Measurements from ENCODE around the gene ARHGAP25. TPM values are rescaled to one million over a fixed set of nuclear protein-coding genes. Genes with fewer than 3 reads are reported as not detected.

The ARHGAP25 gene
- total and polyA plus RNA-seq, 10 of the 15 experiments (the other 5 are each of a cell fraction or from before 2014, with no cell fraction given), result 0.15 to 1.0 (median 0.46) TPM

DNA sequence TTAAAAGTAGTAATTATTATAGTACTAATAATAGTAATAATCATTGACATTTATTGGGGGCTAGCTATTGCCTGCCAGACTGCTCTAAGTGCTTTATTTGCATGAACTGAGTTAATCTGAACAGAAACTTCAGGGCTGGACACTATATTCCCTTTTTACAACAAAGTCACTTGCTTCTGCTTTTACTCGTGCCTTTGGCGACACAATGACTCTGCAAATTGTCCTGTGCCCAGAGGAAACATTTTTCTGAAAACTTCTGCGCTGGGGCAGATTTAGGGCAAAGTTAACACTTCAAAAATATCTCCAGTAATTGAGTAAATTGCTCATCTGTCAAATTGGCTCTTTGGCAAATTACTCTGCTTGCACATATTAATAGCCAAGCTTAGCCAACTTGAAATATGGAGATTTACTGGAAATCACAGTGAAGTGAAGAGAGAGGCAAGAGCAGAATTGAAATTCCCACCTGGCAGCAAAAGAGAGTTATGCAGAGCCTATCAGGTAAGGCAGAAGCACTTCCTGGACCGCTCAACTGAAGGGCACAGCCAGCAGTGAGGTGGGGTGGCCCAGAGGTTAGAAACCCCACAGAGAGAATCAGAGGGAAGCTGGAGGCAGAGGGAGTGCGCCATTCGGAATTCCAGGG is 100.2 kb downstream of the ARHGAP25 start:
- Histone ChIP-seq H3K4me2 (ENCODE audit: control insufficient read depth, insufficient read depth) (no peak overlapping the region; the same call in 1 of the 2 replicates), H2AFZ (ENCODE audit: control insufficient read depth, low read depth, low read length) (no peak overlapping the region), H3K9ac (ENCODE audit: control insufficient read depth, insufficient read depth, low read length) (no peak overlapping the region), H4K20me1 (ENCODE audit: control insufficient read depth, insufficient read depth) (no peaks in the 10 kb centered on the region), H3K4me3 (no peak overlapping the region), H3K27me3 (replicated peaks in 1 of 2; ENCODE audit: control insufficient read depth in 2 of 2, insufficient read depth in 2 of 2, low read length in 1 of 2) (peaks cover 0 to 2% of the 10 kb centered on the region in 2 experiments; a peak in 1 of 4 replicates), H3K79me2 (ENCODE audit: control insufficient read depth, insufficient read depth, low read length) (no peaks in the 10 kb centered on the region), H3K4me1 (ENCODE audit: control insufficient read depth, insufficient read depth, low read length) (peaks cover 33% of the 10 kb centered on the region), H3K36me3 (ENCODE audit: control insufficient read depth in 2 of 2, insufficient read depth in 2 of 2, low read length in 1 of 2) (no peaks in the 10 kb centered on the region), H3K27ac (ENCODE audit: control insufficient read depth, insufficient read depth) (no peak overlapping the region), H3K9me3 (replicated peaks; ENCODE audit: control insufficient read depth, insufficient read depth, low read length) (peaks cover 7% of the 10 kb centered on the region; the same call in 2 of the 3 replicates)
- ChIA-PET POLR2A (no interaction called here), SMC1A (ENCODE audit: uncharacterized antibody, unreplicated experiment) (interaction anchor here (0.7 to 2.8 kb wide), 7 partner anchors 10 to 371 kb away, joined by 3 to 27 read pairs (median 5); partner anchors contain the start of genes APLF and FBXO48), CTCF (interaction anchor here (1.6 to 8.8 kb wide), 6 partner anchors 11 to 371 kb away, joined by 5 to 75 read pairs (median 12); no protein-coding TSS in a partner anchor), RAD21 (ENCODE audit: unreplicated experiment) (interaction anchor here (1.9 to 2.0 kb wide), 2 partner anchors 84 to 126 kb away, joined by 7 to 11 read pairs; no protein-coding TSS in a partner anchor)
- no TSS peak for BruUV-seq (replicated peaks)
- ATAC-seq (no peak), FAIRE-seq (no peak), DNase-seq (ENCODE audit: low read depth, low spot score) (no peak)
- 49% methylated on average over 6 of the region's 6 CpGs for WGBS (ENCODE audit: insufficient coverage, insufficient replicate concordance, low lambda C conversion rate, missing lambda C conversion rate)
- intact Hi-C loops (cut with micrococcal nuclease; ENCODE audit: unreplicated experiment) (no loop called here), in situ Hi-C loops (cut with MboI) (no loop called here)
- TF ChIP-seq CBX5 (IDR thresholded peaks at IDR 0.05; ENCODE audit: low read depth) (no peak), CREB1 (IDR thresholded peaks at IDR 0.05; ENCODE audit: low read depth) (no peak), SRF (IDR thresholded peaks at IDR 0.05; ENCODE audit: low read depth in 2 of 2, low read length in 2 of 2) (no peak)

DNA sequence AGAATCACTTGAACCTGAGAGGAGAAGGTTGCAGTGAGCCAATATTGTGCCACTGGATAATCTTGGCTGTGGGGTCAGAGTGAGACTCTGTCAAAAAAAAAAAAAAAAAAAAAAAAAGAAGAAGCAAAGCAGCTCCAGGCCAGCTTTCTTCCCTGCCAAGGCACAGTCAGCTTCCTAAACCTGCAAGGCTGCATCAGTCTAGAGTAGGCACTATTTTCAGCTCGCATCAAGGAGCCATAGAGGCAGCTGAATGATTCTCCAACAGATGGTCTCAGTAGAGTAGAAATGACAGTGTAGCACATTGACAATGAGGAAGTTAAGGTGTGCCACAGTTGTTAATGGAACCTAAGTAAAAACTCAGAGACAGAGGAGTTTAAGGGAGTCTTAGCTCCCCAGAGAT is 101.0 kb downstream of the ARHGAP25 start:
- ATAC-seq (no peak), DNase-seq (ENCODE audit: low read depth, low spot score) (no peak), FAIRE-seq (no peak)
- RAD21 ChIA-PET (ENCODE audit: unreplicated experiment), result interaction anchor here (1.4 to 2.0 kb wide), 3 partner anchors 84 to 372 kb away, joined by 6 to 11 read pairs (median 7); no protein-coding TSS in a partner anchor
- Histone ChIP-seq H4K20me1 (ENCODE audit: control insufficient read depth, insufficient read depth) (no peaks in the 10 kb centered on the region), H3K36me3 (ENCODE audit: control insufficient read depth in 2 of 2, insufficient read depth in 2 of 2, low read length in 1 of 2) (no peaks in the 10 kb centered on the region), H3K4me3 (no peak overlapping the region), H3K9ac (ENCODE audit: control insufficient read depth, insufficient read depth, low read length) (no peak overlapping the region), H3K79me2 (ENCODE audit: control insufficient read depth, insufficient read depth, low read length) (no peaks in the 10 kb centered on the region), H3K4me2 (ENCODE audit: control insufficient read depth, insufficient read depth) (no peak overlapping the region), H3K27ac (ENCODE audit: control insufficient read depth, insufficient read depth) (no peak overlapping the region), H2AFZ (ENCODE audit: control insufficient read depth, low read depth, low read length) (no peak overlapping the region), H3K9me3 (replicated peaks; ENCODE audit: control insufficient read depth, insufficient read depth, low read length) (peaks cover 7% of the 10 kb centered on the region; the same call in 2 of the 3 replicates), H3K27me3 (replicated peaks in 1 of 2; ENCODE audit: control insufficient read depth in 2 of 2, insufficient read depth in 2 of 2, low read length in 1 of 2) (peaks cover 0 to 2% of the 10 kb centered on the region in 2 experiments; a peak in 1 of 4 replicates), H3K4me1 (ENCODE audit: control insufficient read depth, insufficient read depth, low read length) (peaks cover 33% of the 10 kb centered on the region)
- in situ Hi-C loops (cut with MboI) (no loop called here), intact Hi-C loops (cut with micrococcal nuclease; ENCODE audit: unreplicated experiment) (loop anchor here (2.0 kb wide), 2 partner anchors 47 to 369 kb away; partner anchors contain the start of genes APLF and FBXO48)
- POLR2A ChIA-PET, result interaction anchor here (0.7 kb wide), 1 partner anchor 11 kb away, joined by 4 read pairs; no protein-coding TSS in a partner anchor
- 56% methylated on average over 1 of the region's 1 CpG for WGBS (ENCODE audit: insufficient coverage, insufficient replicate concordance, low lambda C conversion rate, missing lambda C conversion rate)
- BruUV-seq (replicated peaks), result no TSS peak
- CTCF ChIA-PET, result interaction anchor here (0.9 to 8.8 kb wide), 9 partner anchors 9 to 372 kb away, joined by 3 to 75 read pairs (median 9); no protein-coding TSS in a partner anchor
- SMC1A ChIA-PET (ENCODE audit: uncharacterized antibody, unreplicated experiment), result interaction anchor here (1.2 to 2.8 kb wide), 5 partner anchors 84 to 644 kb away, joined by 3 to 27 read pairs (median 5); partner anchors contain the start of genes APLF and FBXO48
- TF ChIP-seq SUZ12 (IDR thresholded peaks at IDR 0.05; ENCODE audit: unreplicated experiment) (no peak), IKZF1 (conservative IDR thresholded peaks at IDR 0.05) (no peak)
- TF ChIP-seq, protein P1, sequence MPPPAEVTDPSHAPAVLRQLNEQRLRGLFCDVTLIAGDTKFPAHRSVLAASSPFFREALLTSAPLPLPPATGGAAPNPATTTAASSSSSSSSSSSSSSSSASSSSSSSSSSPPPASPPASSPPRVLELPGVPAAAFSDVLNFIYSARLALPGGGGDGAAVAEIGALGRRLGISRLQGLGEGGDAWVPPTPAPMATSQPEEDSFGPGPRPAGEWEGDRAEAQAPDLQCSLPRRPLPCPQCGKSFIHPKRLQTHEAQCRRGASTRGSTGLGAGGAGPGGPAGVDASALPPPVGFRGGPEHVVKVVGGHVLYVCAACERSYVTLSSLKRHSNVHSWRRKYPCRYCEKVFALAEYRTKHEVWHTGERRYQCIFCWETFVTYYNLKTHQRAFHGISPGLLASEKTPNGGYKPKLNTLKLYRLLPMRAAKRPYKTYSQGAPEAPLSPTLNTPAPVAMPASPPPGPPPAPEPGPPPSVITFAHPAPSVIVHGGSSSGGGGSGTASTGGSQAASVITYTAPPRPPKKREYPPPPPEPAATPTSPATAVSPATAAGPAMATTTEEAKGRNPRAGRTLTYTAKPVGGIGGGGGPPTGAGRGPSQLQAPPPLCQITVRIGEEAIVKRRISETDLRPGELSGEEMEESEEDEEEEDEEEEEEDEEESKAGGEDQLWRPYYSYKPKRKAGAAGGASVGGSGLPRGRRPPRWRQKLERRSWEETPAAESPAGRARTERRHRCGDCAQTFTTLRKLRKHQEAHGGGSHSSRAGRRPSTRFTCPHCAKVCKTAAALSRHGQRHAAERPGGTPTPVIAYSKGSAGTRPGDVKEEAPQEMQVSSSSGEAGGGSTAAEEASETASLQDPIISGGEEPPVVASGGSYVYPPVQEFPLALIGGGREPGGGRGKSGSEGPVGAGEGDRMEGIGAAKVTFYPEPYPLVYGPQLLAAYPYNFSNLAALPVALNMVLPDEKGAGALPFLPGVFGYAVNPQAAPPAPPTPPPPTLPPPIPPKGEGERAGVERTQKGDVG (CRISPR knock-in tag; IDR thresholded peaks at IDR 0.05), result no peak
- TF ChIP-seq, protein P2, sequence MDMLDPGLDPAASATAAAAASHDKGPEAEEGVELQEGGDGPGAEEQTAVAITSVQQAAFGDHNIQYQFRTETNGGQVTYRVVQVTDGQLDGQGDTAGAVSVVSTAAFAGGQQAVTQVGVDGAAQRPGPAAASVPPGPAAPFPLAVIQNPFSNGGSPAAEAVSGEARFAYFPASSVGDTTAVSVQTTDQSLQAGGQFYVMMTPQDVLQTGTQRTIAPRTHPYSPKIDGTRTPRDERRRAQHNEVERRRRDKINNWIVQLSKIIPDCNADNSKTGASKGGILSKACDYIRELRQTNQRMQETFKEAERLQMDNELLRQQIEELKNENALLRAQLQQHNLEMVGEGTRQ (IDR thresholded peaks at IDR 0.05; ENCODE audit: borderline replicate concordance, low read depth, low read length), result no peak
- TF ChIP-seq, protein P3, sequence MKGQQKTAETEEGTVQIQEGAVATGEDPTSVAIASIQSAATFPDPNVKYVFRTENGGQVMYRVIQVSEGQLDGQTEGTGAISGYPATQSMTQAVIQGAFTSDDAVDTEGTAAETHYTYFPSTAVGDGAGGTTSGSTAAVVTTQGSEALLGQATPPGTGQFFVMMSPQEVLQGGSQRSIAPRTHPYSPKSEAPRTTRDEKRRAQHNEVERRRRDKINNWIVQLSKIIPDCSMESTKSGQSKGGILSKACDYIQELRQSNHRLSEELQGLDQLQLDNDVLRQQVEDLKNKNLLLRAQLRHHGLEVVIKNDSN (IDR thresholded peaks at IDR 0.05; ENCODE audit: borderline replicate concordance, extremely low read length, insufficient read depth, low read depth, low read length), result no peak

Measured in GM12878 (cell line).